NT2/D1 (cell line): Measurements from ENCODE around the gene TLX1.

ENCODE experiments used
- SUZ12 ChIP-seq: IDR thresholded peaks from 2 replicates; pipeline ENCODE4 v1.6.1; 2011; ENCODE audit not compliant: insufficient read length, insufficient read depth; ENCODE audit errors: extremely low read depth
- YY1 ChIP-seq: IDR thresholded peaks from 2 replicates; pipeline ENCODE4 v1.6.1; 2011; ENCODE audit not compliant: insufficient read length, insufficient read depth

DNA sequence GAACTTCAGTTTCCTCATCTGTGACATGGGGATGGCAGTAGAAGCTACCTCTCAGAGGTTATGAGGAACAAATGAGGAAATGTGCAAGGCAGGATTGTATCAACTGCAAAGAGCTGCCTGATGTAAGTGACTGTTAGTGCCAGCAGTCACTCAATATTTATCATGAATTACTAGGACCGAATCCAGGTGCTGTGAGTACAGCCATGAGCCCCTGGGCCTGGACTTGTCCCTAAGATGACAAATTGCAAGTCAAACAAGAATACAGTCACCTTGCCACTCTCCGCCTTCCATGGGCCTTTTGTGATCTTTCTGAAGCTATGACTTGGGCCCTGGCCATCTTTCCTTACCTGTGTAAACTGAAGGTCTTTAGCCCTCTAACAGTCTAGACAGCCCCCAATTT is 27.7 kb upstream of the TLX1 start:
- no peak for TF ChIP-seq YY1
- no peak for TF ChIP-seq SUZ12
